Measurements from ENCODE around the gene FADS1. TPM values are rescaled to one million over a fixed set of nuclear protein-coding genes. Genes with fewer than 3 reads are reported as not detected.

Gene FADS1
- total and polyA plus RNA-seq, 2 experiments from 2014 or later = 74.9 to 119 TPM

DNA sequence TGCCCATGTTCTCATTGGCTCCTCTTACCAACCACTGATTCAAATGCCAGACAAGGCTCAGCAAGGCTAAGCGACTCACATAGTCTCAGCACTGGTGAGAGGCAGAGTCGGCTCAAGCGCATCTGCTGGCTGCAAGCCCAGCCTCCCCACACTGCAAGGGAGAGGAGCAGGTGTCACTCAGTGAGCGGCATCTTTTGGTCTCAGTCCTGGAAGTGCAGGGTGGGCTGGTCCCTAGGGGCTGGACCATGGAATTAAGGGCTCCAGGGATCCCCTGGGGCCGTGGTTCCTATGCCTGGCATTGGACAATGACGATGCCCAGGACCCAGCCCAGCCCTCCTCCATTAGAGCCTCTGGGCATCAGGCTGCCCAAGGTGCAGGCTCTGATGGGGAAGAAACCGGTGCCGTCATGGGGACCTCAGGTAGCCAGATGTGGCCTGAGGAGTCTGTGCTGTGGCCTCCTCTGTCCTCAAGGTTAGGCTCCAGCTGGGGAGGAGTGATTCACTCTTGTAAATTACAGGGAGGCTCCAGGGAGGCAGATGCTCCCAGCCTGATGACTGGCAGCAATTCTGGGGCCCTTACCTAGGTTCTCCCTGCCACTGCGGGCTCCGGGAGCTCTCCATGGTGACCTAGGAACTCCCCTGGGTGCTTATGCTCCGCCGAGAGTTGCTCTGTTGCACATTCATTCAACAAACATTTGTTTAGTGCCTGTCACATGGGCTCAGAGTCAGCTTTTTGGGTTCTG is 39.3 kb upstream of the FADS1 start (continued):
- TF ChIP-seq, protein P1, sequence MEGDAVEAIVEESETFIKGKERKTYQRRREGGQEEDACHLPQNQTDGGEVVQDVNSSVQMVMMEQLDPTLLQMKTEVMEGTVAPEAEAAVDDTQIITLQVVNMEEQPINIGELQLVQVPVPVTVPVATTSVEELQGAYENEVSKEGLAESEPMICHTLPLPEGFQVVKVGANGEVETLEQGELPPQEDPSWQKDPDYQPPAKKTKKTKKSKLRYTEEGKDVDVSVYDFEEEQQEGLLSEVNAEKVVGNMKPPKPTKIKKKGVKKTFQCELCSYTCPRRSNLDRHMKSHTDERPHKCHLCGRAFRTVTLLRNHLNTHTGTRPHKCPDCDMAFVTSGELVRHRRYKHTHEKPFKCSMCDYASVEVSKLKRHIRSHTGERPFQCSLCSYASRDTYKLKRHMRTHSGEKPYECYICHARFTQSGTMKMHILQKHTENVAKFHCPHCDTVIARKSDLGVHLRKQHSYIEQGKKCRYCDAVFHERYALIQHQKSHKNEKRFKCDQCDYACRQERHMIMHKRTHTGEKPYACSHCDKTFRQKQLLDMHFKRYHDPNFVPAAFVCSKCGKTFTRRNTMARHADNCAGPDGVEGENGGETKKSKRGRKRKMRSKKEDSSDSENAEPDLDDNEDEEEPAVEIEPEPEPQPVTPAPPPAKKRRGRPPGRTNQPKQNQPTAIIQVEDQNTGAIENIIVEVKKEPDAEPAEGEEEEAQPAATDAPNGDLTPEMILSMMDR (conservative IDR thresholded peaks at IDR 0.05; ENCODE audit: low read depth in 2 of 2) = no peak

DNA sequence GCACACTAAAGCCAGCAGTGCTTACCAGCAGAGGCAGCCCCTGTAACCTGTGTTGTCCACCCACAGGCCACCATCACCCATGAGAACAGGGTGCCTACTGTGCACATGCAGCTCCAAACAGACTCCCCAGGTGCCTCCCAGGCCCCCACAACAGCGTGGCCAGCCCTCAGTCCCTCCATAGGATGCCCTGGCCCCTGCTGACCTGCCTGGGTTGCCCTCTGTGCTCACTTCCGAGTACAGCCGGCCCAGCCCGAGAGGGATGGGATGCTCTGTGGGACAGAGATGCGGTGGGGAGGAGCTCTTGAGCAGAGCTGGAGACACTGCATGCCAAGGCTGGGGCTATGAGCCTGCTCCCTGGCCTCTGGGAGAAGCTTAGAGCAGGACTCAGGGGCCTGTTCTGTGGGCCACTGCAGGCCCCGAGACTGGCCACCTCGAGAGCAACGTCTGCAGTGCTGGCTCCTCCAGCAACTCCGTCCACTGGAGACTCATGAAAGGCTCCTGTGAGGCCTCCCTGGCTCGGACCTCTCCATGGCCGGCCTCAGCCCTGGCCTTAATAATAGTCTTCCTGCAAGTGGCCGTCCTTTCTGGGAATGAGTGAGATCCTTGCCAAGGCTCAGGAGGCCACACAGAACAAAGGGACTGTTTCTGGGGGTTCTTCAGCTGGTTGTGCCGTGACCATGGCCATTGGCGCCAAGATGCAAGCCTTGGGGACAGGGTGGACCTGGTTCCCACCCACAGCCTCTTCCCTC is 38.3 kb upstream of the FADS1 start:
- ATAC-seq = no peak

More for the DNA sequence above, 38.3 kb upstream of the FADS1 start:
- peaks cover 59% of the 10 kb centered on the region for H3K36me3 ChIP-seq (ENCODE audit: insufficient read depth)
- Mint-ChIP-seq H3K9me3 (no peaks in the 10 kb centered on the region), H3K4me3 (no peak overlapping the region), H3K36me3 (ENCODE audit: low read depth) (peaks cover 84% of the 10 kb centered on the region), H3K27ac (0 out of 2 replicates have a peak overlapping the region, but pooled peaks have one; percentile 35), H3K27me3 (ENCODE audit: insufficient read depth, low read depth, poor library complexity) (peaks cover 6% of the 10 kb centered on the region), H3K4me1 (no peaks in the 10 kb centered on the region)
- peaks cover 18% of the 10 kb centered on the region; the same call in 1 of the 2 replicates for H3F3A ChIP-seq (replicated peaks; ENCODE audit: low read depth)
- peaks cover 15% of the 10 kb centered on the region for H4K20me1 ChIP-seq (replicated peaks; ENCODE audit: insufficient read depth)
- H3K79me2 ChIP-seq (replicated peaks; ENCODE audit: insufficient read depth) = peaks cover 11% of the 10 kb centered on the region; the same call in 1 of the 2 replicates
- no peak for DNase-seq (ENCODE audit: low spot score)
- no peak overlapping the region for H3K4me3 ChIP-seq
- TF ChIP-seq, protein P2, sequence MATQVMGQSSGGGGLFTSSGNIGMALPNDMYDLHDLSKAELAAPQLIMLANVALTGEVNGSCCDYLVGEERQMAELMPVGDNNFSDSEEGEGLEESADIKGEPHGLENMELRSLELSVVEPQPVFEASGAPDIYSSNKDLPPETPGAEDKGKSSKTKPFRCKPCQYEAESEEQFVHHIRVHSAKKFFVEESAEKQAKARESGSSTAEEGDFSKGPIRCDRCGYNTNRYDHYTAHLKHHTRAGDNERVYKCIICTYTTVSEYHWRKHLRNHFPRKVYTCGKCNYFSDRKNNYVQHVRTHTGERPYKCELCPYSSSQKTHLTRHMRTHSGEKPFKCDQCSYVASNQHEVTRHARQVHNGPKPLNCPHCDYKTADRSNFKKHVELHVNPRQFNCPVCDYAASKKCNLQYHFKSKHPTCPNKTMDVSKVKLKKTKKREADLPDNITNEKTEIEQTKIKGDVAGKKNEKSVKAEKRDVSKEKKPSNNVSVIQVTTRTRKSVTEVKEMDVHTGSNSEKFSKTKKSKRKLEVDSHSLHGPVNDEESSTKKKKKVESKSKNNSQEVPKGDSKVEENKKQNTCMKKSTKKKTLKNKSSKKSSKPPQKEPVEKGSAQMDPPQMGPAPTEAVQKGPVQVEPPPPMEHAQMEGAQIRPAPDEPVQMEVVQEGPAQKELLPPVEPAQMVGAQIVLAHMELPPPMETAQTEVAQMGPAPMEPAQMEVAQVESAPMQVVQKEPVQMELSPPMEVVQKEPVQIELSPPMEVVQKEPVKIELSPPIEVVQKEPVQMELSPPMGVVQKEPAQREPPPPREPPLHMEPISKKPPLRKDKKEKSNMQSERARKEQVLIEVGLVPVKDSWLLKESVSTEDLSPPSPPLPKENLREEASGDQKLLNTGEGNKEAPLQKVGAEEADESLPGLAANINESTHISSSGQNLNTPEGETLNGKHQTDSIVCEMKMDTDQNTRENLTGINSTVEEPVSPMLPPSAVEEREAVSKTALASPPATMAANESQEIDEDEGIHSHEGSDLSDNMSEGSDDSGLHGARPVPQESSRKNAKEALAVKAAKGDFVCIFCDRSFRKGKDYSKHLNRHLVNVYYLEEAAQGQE (IDR thresholded peaks at IDR 0.05; ENCODE audit: unreplicated experiment) = no peak
- TF ChIP-seq STAT1 (IDR thresholded peaks at IDR 0.05; ENCODE audit: unreplicated experiment) = no peak
- TF ChIP-seq POLR2AphosphoS5 (IDR thresholded peaks at IDR 0.05; ENCODE audit: low read depth) = no peak
- TF ChIP-seq CREB1 (CRISPR knock-in tag; IDR thresholded peaks at IDR 0.05; ENCODE audit: low read depth) = no peak
- TF ChIP-seq, protein P1 (conservative IDR thresholded peaks at IDR 0.05; ENCODE audit: low read depth in 2 of 2) = no peak
- no peak for TF ChIP-seq EZH2 (IDR thresholded peaks at IDR 0.05; ENCODE audit: low read depth, unreplicated experiment)
- TF ChIP-seq ZNF331 (CRISPR knock-in tag; IDR thresholded peaks at IDR 0.05; ENCODE audit: low read depth) = no peak
- H3K9me2 ChIP-seq (ENCODE audit: insufficient read depth) = no peaks in the 10 kb centered on the region
- H3K4me1 ChIP-seq (ENCODE audit: insufficient read depth) = no peaks in the 10 kb centered on the region
- H3K27me3 ChIP-seq (ENCODE audit: insufficient read depth) = no peaks in the 10 kb centered on the region
- no peak overlapping the region for H3K4me2 ChIP-seq
- H3K27ac ChIP-seq (ENCODE audit: low read depth) = no peak overlapping the region
- no peak overlapping the region for H2AFZ ChIP-seq
